Smooth muscle cell of the pulmonary artery (primary cell): ENCODE results near the gene IFNL1. TPM values are rescaled to one million over a fixed set of nuclear protein-coding genes. Genes with fewer than 3 reads are reported as not detected.

Experiments
- total RNA-seq: library from RNA; depleted of rRNA; stranded (reverse); fragments of >200 nt; gene quantifications from 2 replicates; pipeline ENCODE4 v1.2.3, GENCODE V29; 2014

IFNL1 gene
- not detected in 2 replicates for total RNA-seq

DNA sequence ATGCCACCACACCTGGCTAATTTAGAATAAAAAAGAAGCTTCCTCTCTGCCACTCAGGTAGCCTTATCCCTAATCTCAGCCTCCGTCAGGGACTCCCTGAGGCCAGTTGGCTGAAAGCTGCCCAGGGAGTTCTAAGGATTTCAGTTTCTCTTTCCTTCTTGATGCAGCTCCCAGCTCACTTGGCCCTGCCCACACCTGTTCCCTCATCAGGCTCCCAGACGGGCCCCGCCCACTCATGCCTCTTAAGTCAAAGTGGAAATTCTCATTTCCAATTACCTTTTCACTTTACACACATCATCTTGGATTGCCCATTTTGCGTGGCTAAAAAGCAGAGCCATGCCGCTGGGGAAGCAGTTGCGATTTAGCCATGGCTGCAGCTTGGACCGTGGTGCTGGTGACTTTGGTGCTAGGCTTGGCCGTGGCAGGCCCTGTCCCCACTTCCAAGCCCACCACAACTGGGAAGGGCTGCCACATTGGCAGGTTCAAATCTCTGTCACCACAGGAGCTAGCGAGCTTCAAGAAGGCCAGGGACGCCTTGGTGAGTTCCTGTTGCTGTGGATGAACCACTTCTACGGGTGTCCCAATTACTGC lies at the start of gene IFNL1:
Gene IFNL1 (plus strand): TSS at position 353 of the 591 bp plus-strand sequence. CDS start 15 bp downstream, at position 368.

DNA sequence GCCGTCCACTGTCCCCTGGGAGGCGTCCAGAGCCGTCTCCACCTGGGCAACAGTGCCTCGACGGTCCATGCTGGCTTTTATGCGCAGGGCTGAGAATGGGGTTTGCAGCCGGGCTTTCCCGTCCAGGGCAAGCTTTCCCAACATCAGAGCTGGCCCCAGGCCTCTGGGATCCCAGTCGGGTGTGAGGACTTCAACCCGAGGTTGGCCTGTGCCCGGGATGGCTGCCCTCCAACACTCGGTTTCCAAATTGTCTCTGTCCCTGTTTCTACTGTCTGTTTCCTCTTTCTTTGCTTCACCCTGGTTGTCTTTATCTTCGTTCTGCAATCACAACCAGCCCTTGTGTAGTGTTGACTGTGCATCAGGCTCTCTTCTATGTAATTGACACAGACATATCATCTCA lies 47.4 kb upstream of the IFNL1 start, which contains the start of gene IFNL4:
Gene IFNL4 (minus strand): TSS at position 51 of the 400 bp plus-strand sequence.

DNA sequence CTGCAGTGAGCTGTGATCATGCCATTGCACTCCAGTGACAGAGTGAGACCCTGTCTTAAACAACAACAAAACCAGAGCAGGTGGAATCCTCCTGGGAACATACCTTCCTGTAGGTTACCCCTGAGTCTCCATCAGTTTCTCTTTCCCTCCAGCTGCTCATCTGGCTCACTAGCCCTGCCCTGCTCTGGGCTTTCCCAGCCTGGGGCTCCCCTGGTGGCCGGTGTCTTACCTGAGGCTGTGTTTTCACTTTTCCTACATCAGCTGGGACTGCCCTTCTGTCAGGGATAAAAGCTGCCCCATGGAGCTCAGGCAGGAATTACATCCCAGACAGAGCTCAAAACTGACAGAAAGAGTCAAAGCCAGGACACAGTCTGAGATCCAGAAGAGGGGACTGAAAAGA lies 28.1 kb upstream of the IFNL1 start, which contains the start of gene IFNL2:
Gene IFNL2 (plus strand): TSS at position 312 of the 400 bp plus-strand sequence. CDS start 173 bp downstream, outside the sequence.

GRCh38 chr19:39341719-39342604 lies 45.8 kb downstream of the IFNL1 start, which contains the start of gene SAMD4B:
SAMD4B (plus strand) TSS chr19:39342421; CDS start chr19:39356894, 14,473 bp downstream.

Other genes with a start within 250 kb of the IFNL1 start
- 0.13 and 11.4 TPM in 2 replicates for gene ACP7, start 212.0 kb upstream of the IFNL1 start, total RNA-seq
- 7.7 and 13.7 TPM in 2 replicates for gene PAK4, start 170.6 kb upstream of the IFNL1 start, total RNA-seq
- not detected in 2 replicates for gene NCCRP1, start 99.4 kb upstream of the IFNL1 start, total RNA-seq
- gene SYCN, start 92.1 kb upstream of the IFNL1 start, total RNA-seq, result not detected in 2 replicates
- not detected in 2 replicates for gene IFNL3, start 51.4 kb upstream of the IFNL1 start, total RNA-seq
- gene IFNL4, start 47.6 kb upstream of the IFNL1 start, total RNA-seq, result not detected in 2 replicates
- gene IFNL2, start 28.0 kb upstream of the IFNL1 start, total RNA-seq, result not detected in 2 replicates
- gene LRFN1, start 24.5 kb downstream of the IFNL1 start, total RNA-seq, result 0.26 and 0.50 TPM in 2 replicates
- 0.39 TPM in 1 of 2 replicates, not detected in the other for gene GMFG, start 39.6 kb downstream of the IFNL1 start, total RNA-seq
- 91.9 and 106 TPM in 2 replicates for gene SAMD4B, start 46.0 kb downstream of the IFNL1 start, total RNA-seq
- 23.2 and 26.5 TPM in 2 replicates for gene PAF1, start 94.7 kb downstream of the IFNL1 start, total RNA-seq
- gene MED29, start 95.0 kb downstream of the IFNL1 start, total RNA-seq, result 18.0 and 24.8 TPM in 2 replicates
- 3.0 and 3.3 TPM in 2 replicates for gene ZFP36, start 110.4 kb downstream of the IFNL1 start, total RNA-seq
- 28.3 and 35.1 TPM in 2 replicates for gene PLEKHG2, start 116.3 kb downstream of the IFNL1 start, total RNA-seq
- 78.3 and 93.2 TPM in 2 replicates for gene RPS16, start 139.5 kb downstream of the IFNL1 start, total RNA-seq
- 63.9 and 66.3 TPM in 2 replicates for gene SUPT5H, start 149.2 kb downstream of the IFNL1 start, total RNA-seq
- gene TIMM50, start 184.4 kb downstream of the IFNL1 start, total RNA-seq, result 49.0 and 52.6 TPM in 2 replicates
- 0.13 and 0.23 TPM in 2 replicates for gene DLL3, start 202.5 kb downstream of the IFNL1 start, total RNA-seq
- gene SELENOV, start 218.7 kb downstream of the IFNL1 start, total RNA-seq, result not detected in 2 replicates
- 2.1 and 2.7 TPM in 2 replicates for gene EID2B, start 236.4 kb downstream of the IFNL1 start, total RNA-seq
- gene EID2, start 243.8 kb downstream of the IFNL1 start, total RNA-seq, result 8.4 and 11.1 TPM in 2 replicates